Measurements from ENCODE around the gene ZBTB11. TPM values are rescaled to one million over a fixed set of nuclear protein-coding genes. Genes with fewer than 3 reads are reported as not detected.

Gene ZBTB11
- total and polyA plus RNA-seq, 2 of the 13 experiments (the other 11 are each of a cell fraction or from before 2014, with no cell fraction given) = 5.9 to 18.1 TPM

- Histone ChIP-seq H3K36me3 (replicated peaks in 1 of 2; ENCODE audit: control insufficient read depth in 1 of 2, insufficient read depth in 2 of 2, low read length in 2 of 2) (peaks cover 1 to 38% of the 10 kb centered on the region in 2 experiments; a peak in 3 of 5 replicates), H3K9me3 (ENCODE audit: low read length) (no peaks in the 10 kb centered on the region), H3K4me3 (replicated peaks in 1 of 3; ENCODE audit: insufficient read depth in 1 of 3, low read depth in 2 of 3, low read length in 3 of 3) (no peak overlapping the region), H3K27me3 (ENCODE audit: control insufficient read depth in 1 of 2, insufficient read depth in 2 of 2, low read length in 2 of 2) (no peaks in the 10 kb centered on the region), H3K4me2 (ENCODE audit: low read depth, low read length) (no peak overlapping the region), H3K79me2 (ENCODE audit: insufficient read depth, low read length) (peaks cover 44% of the 10 kb centered on the region), H3K4me1 (ENCODE audit: insufficient read depth, low read length) (peaks cover 30% of the 10 kb centered on the region), H2AFZ (ENCODE audit: low read length) (no peak overlapping the region), H3K9ac (ENCODE audit: insufficient read depth, low read depth, low read length) (no peak overlapping the region), H3K27ac (ENCODE audit: extremely low read length, insufficient read depth, low read length) (no peak overlapping the region), H4K20me1 (ENCODE audit: insufficient read depth, low read length) (peaks cover 10% of the 10 kb centered on the region; the same call in 1 of the 2 replicates)
- intact Hi-C loops (cut with micrococcal nuclease; ENCODE audit: unreplicated experiment) = no loop called here
- TF ChIP-seq ZNF30 (CRISPR knock-in tag; IDR thresholded peaks at IDR 0.05) (no peak), ZNF20 (CRISPR knock-in tag; IDR thresholded peaks at IDR 0.05) (no peak), MAFK (conservative IDR thresholded peaks at IDR 0.05 in 1 of 2, IDR thresholded peaks at IDR 0.05 in 1 of 2; ENCODE audit: low read length in 2 of 2) (peak; percentile 71 to 80), ZNF691 (CRISPR knock-in tag; IDR thresholded peaks at IDR 0.05; ENCODE audit: borderline replicate concordance, low read depth) (no peak), NRL (CRISPR knock-in tag; IDR thresholded peaks at IDR 0.05; ENCODE audit: borderline replicate concordance) (no peak), CEBPG (CRISPR knock-in tag; IDR thresholded peaks at IDR 0.05) (no peak), ZNF550 (CRISPR knock-in tag; IDR thresholded peaks at IDR 0.05; ENCODE audit: borderline replicate concordance) (no peak), ZNF280D (CRISPR knock-in tag; IDR thresholded peaks at IDR 0.05) (no peak), ZNF33B (CRISPR knock-in tag; IDR thresholded peaks at IDR 0.05) (no peak), MAFF (IDR thresholded peaks at IDR 0.05; ENCODE audit: low read depth, low read length) (peak; percentile 74), FOXA3 (CRISPR knock-in tag; IDR thresholded peaks at IDR 0.05) (no peak)
- CTCF ChIA-PET (ENCODE audit: low intra/inter-chr PET ratio, low total read pairs) = no interaction called here
- in situ Hi-C loops (cut with HindIII; ENCODE audit: extremely low pct_ligation_motif_present, low pct_unique_long_range_greater_than_20kb) = no loop called here
- FAIRE-seq = peak; percentile 21
- ATAC-seq = no peak
- WGBS (ENCODE audit: low lambda C conversion rate) = 96% methylated on average over 5 of the region's 5 CpGs
- POLR2A ChIA-PET = no interaction called here
- no TSS peak for BruUV-seq (replicated peaks)
- DNase-seq (ENCODE audit: low spot score) = no peak
Measured at GRCh38 chr3:101671014-101671413, 5.9 kb downstream of the ZBTB11 start.

Measured in HepG2 (cell line).